ENCODE data around the gene ZBTB8A.

DNA sequence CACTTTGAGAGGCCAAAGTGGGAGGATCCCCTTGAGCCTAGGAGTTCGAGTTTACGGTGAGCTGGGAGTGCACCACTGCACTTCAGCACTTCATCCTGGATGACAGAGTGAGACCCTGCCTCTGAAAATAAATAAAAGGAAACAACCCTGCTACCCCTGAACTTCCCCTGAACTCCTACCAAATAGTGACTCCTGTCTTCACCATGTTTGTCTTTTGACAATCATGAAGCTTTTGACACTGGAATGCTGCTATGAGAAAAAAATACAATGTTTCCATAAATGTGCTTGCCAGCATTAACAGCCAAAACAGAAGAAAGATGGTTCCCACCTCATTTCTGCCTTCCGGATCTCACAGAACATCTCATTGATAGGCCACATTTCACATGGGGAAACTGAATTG lies 10.4 kb downstream of the ZBTB8A start:
- TF ChIP-seq, protein P1, sequence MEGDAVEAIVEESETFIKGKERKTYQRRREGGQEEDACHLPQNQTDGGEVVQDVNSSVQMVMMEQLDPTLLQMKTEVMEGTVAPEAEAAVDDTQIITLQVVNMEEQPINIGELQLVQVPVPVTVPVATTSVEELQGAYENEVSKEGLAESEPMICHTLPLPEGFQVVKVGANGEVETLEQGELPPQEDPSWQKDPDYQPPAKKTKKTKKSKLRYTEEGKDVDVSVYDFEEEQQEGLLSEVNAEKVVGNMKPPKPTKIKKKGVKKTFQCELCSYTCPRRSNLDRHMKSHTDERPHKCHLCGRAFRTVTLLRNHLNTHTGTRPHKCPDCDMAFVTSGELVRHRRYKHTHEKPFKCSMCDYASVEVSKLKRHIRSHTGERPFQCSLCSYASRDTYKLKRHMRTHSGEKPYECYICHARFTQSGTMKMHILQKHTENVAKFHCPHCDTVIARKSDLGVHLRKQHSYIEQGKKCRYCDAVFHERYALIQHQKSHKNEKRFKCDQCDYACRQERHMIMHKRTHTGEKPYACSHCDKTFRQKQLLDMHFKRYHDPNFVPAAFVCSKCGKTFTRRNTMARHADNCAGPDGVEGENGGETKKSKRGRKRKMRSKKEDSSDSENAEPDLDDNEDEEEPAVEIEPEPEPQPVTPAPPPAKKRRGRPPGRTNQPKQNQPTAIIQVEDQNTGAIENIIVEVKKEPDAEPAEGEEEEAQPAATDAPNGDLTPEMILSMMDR (IDR thresholded peaks at IDR 0.05), result no peak
- no peak for TF ChIP-seq POLR2A (IDR thresholded peaks at IDR 0.05)

Data from adrenal gland (tissue), 5 donors.